ENCODE measurements around the gene MORF4L2.
"Not testable (repeated sequence)": the region's sequence is repeated elsewhere in the genome, so short reads cannot be mapped to it uniquely, and the experiment has no call there.

Gene MORF4L2

DNA sequence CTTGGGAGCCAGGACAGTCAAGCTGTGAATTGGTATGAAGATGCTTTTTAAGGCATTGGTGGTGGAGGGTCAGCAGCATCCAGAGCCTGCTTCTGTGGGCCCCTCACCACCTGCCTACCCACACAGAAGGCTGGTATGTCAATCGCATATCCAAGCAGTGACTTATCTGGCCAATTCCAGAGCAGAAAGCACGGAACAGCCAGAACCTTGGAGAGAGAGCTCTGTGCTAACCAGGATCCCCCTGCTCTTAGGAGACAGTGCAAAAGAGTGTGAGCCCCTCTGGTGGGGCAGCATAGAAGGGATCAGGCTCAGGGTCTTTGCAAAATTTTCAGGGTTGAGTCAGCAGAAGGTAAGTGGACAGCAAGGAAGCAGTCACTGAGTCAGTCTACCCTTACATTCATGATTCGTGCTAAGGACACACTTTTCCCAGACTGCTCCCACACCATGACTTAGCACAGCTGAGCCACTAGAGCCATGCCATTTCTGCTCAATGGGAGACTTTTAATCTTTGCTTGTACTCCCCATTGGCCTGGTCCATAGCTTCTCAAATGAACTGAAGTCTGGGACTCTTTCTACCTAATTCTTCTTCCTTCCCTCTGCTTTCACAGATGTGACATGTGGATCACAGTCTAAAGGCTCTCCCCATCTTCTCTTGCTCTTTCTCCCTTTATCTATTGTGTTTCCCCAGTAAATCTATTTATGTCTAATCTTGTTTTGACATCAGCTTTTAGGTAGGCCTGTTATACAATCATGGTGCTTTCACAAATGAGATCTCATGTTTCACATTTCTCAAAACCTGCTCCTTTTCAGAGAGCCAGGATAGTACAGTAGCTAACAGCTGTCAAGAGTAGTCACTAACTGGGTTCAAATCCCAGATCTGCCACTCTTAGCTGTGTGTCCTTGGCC, 20.0 kb downstream of the MORF4L2 start:
- H3K4me1 ChIP-seq (ENCODE audit: control insufficient read depth, insufficient read depth, low read length) = no peaks in the 10 kb centered on the region
- H3K9me3 ChIP-seq (ENCODE audit: control insufficient read depth, low read length) = no peaks in the 10 kb centered on the region

DNA sequence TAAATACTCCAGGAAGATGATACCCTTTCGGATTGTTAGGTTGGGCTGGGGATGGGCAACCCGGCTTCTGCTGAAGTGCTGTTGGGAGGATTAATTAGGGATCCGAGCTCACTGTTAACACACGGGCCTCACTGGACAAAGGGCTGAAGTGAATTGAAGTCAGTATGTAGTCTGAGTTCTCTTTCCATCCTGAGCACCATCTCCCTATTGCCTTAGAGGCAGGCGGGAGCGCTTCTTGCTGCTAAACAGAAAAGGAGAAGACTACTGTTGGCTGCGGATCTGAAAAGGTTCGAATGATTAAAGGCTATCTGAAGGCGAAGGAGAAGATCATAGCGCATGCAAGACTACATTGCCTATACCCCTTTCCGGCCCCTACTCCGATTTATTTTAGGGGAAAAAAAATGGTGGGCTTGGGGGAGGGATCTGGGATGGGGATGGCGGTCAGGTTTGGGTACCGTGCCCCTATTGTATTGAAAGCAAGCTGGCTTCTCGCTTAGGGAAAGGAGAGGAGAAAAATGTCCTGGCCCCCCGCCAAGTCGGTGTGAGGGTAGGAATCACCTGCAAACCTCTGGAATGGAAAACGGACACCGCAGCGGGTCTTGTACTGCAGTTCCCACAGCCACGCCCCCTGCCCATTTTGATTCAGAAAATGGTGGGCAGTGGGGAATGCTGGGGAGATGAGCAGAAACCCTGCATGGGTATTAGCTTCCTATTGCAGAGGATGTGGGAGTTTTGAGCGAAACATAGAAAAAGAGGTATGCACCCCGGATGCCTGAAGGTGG, 22.3 kb downstream of the MORF4L2 start:
- peaks cover 9% of the 10 kb centered on the region for H3K27me3 ChIP-seq (ENCODE audit: control insufficient read depth, insufficient read depth, low read length)
- H3K36me3 ChIP-seq (ENCODE audit: control insufficient read depth, insufficient read depth, low read length) = no peaks in the 10 kb centered on the region
- no peaks in the 10 kb centered on the region for H3K4me1 ChIP-seq (ENCODE audit: control insufficient read depth, insufficient read depth, low read length)
- H3K9me3 ChIP-seq (ENCODE audit: control insufficient read depth, low read length) = no peaks in the 10 kb centered on the region
- H3K4me3 ChIP-seq (ENCODE audit: low read length) = no peak overlapping the region
- H3K9ac ChIP-seq (ENCODE audit: low read length) = no peak overlapping the region

More for the DNA sequence above, 20.0 kb downstream of the MORF4L2 start:
- peaks cover 9% of the 10 kb centered on the region for H3K27me3 ChIP-seq (ENCODE audit: control insufficient read depth, insufficient read depth, low read length)
- no peak overlapping the region for H3K9ac ChIP-seq (ENCODE audit: low read length)
- no peak overlapping the region for H3K4me3 ChIP-seq (ENCODE audit: low read length)
- H3K36me3 ChIP-seq (ENCODE audit: control insufficient read depth, insufficient read depth, low read length) = no peaks in the 10 kb centered on the region

- not testable (repeated sequence) for H3K4me1 ChIP-seq (ENCODE audit: control insufficient read depth, insufficient read depth, low read length); H3K4me3 ChIP-seq (ENCODE audit: low read length); H3K9me3 ChIP-seq (ENCODE audit: control insufficient read depth, low read length); H3K27me3 ChIP-seq (ENCODE audit: control insufficient read depth, insufficient read depth, low read length); H3K36me3 ChIP-seq (ENCODE audit: control insufficient read depth, insufficient read depth, low read length); H3K9ac ChIP-seq (ENCODE audit: low read length)
Measured at GRCh38 chrX:103659460-103659859, 27.0 kb downstream of the MORF4L2 start.

DNA sequence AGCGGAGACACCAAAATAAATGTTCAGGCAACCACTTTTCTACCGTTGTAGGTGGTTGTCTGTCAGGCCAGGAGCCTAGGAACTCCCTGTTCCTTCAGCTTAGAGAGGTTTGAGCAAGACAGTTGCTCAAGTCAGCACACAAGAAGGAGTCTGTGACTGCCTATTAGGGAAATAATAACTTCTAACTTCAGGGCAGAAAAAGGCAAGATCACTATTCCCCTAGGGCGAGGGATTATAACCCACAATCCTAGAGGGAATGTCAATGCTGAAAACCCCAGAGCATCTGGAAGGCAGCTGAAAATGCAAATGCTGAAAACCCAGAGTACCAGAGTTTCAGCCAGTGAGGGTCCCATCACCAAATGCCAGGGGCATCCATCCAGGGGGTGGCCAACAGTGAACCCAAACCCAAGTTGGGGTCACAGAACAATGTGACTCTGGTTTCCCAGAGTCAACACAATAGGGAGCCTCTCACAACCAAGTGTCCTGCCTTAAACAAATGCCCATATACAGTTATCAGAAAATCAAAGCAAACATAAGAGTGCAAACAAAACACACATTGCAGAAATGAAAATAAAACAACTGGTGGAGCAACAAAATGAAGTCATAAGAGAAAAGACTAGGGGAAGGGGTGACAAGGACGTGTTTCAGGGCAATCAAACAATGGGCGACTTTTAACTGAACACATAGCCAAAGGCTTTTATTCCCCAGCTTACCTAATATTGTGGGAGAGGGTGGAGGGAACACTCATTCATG, 27.6 kb downstream of the MORF4L2 start:
- H3K9ac ChIP-seq (ENCODE audit: low read length) = no peak overlapping the region
- no peaks in the 10 kb centered on the region for H3K36me3 ChIP-seq (ENCODE audit: control insufficient read depth, insufficient read depth, low read length)
- peaks cover 6% of the 10 kb centered on the region for H3K4me1 ChIP-seq (ENCODE audit: control insufficient read depth, insufficient read depth, low read length)
- no peaks in the 10 kb centered on the region for H3K9me3 ChIP-seq (ENCODE audit: control insufficient read depth, low read length)
- no peak overlapping the region for H3K4me3 ChIP-seq (ENCODE audit: low read length)
- H3K27me3 ChIP-seq (ENCODE audit: control insufficient read depth, insufficient read depth, low read length) = peaks cover 2% of the 10 kb centered on the region

GRCh38 chrX:103657066-103657465, 29.4 kb downstream of the MORF4L2 start:
- H3K9me3 ChIP-seq (ENCODE audit: control insufficient read depth, low read length); H3K9ac ChIP-seq (ENCODE audit: low read length); H3K27me3 ChIP-seq (ENCODE audit: control insufficient read depth, insufficient read depth, low read length); H3K4me3 ChIP-seq (ENCODE audit: low read length); H3K4me1 ChIP-seq (ENCODE audit: control insufficient read depth, insufficient read depth, low read length); H3K36me3 ChIP-seq (ENCODE audit: control insufficient read depth, insufficient read depth, low read length): not testable (repeated sequence)

DNA sequence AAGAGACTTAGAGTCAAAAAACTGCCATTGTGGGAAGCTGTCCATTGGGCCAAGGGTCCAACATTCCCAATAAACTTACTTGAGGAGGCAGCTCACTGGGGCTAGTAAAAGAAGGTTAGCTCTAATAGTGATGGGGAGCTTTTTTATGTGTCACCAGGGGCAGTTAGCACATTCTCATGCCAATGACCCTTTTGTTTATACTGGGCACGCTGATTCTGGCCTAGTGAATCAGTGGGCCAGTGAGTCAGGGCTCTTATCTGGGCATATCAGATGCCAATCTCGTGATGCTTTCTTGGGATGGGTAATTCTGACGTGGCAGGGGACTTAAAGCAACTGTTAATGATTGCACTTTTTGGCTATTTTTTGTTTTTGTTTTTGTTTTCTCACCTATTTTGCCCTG, 29.9 kb downstream of the MORF4L2 start:
- H3K36me3 ChIP-seq (ENCODE audit: control insufficient read depth, insufficient read depth, low read length) = no peaks in the 10 kb centered on the region

GRCh38 chrX:103655230-103656000, 31.1 kb downstream of the MORF4L2 start:
- H3K4me1 ChIP-seq (ENCODE audit: control insufficient read depth, insufficient read depth, low read length); H3K36me3 ChIP-seq (ENCODE audit: control insufficient read depth, insufficient read depth, low read length); H3K9me3 ChIP-seq (ENCODE audit: control insufficient read depth, low read length); H3K27me3 ChIP-seq (ENCODE audit: control insufficient read depth, insufficient read depth, low read length); H3K9ac ChIP-seq (ENCODE audit: low read length); H3K4me3 ChIP-seq (ENCODE audit: low read length): not testable (repeated sequence)

More for the DNA sequence above, 29.9 kb downstream of the MORF4L2 start:
- H3K9me3 ChIP-seq (ENCODE audit: control insufficient read depth, low read length) = no peaks in the 10 kb centered on the region
- H3K4me1 ChIP-seq (ENCODE audit: control insufficient read depth, insufficient read depth, low read length) = peaks cover 6% of the 10 kb centered on the region
- H3K9ac ChIP-seq (ENCODE audit: low read length) = no peak overlapping the region
- H3K4me3 ChIP-seq (ENCODE audit: low read length) = no peak overlapping the region
- H3K27me3 ChIP-seq (ENCODE audit: control insufficient read depth, insufficient read depth, low read length) = no peaks in the 10 kb centered on the region

DNA sequence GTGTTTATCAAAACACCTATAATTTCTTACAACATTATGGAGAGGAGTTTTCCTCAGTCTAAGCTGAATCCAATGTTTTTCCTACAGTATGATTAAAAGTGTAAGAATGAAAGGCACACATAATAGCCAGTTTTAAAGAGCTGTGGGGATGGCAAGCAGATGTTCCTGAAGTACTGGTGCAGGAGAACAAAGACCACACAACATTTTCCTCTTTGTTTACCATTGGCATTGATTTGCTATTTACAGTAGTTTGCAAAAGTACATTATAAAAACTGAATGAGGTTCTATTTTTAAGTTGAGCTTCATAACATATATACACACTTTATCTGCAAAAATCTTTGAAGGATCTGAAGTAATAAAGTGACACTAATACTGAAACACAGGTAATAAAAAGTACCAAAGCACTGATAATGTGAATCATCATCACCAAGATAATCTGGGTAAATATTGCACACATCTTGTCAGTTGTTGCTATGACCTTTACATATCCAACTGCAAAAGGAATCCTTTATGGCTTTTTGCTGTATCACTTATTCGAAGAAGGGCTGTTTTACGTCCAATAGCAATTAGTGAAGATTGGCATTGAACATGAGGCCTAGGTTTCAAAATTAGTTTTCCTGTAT, 35.2 kb downstream of the MORF4L2 start:
- no peaks in the 10 kb centered on the region for H3K27me3 ChIP-seq (ENCODE audit: control insufficient read depth, insufficient read depth, low read length)
- H3K4me1 ChIP-seq (ENCODE audit: control insufficient read depth, insufficient read depth, low read length) = no peaks in the 10 kb centered on the region
- no peaks in the 10 kb centered on the region for H3K36me3 ChIP-seq (ENCODE audit: control insufficient read depth, insufficient read depth, low read length)
- no peak overlapping the region for H3K9ac ChIP-seq (ENCODE audit: low read length)
- no peaks in the 10 kb centered on the region for H3K9me3 ChIP-seq (ENCODE audit: control insufficient read depth, low read length)
- no peak overlapping the region for H3K4me3 ChIP-seq (ENCODE audit: low read length)

- Histone ChIP-seq H3K4me3 (ENCODE audit: low read length) (no peak overlapping the region), H3K4me1 (ENCODE audit: control insufficient read depth, insufficient read depth, low read length) (no peaks in the 10 kb centered on the region), H3K9ac (ENCODE audit: low read length) (no peak overlapping the region), H3K27me3 (ENCODE audit: control insufficient read depth, insufficient read depth, low read length) (no peaks in the 10 kb centered on the region), H3K36me3 (ENCODE audit: control insufficient read depth, insufficient read depth, low read length) (no peaks in the 10 kb centered on the region), H3K9me3 (ENCODE audit: control insufficient read depth, low read length) (no peaks in the 10 kb centered on the region)
Measured at GRCh38 chrX:103647630-103648029, 38.9 kb downstream of the MORF4L2 start.

DNA sequence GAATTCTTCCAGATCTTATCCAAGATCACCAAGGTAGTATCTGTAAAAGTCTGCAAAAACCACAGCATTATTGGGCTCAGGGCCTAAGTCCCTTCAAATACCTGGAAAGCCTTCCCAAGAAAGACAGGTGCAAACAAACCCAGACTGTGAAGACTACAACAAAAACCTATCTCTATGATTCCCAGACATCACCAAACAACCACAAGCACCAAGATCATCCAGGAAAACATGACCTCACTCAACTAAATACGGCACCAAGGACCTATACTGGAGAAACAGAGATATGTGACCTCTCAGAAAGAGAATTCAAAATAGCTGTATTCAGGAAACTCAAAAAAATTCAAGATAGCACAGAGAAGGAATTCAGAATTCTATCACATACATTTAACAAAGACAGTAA, 42.4 kb downstream of the MORF4L2 start:
- Histone ChIP-seq H3K9me3 (ENCODE audit: control insufficient read depth, low read length) (no peaks in the 10 kb centered on the region), H3K4me3 (ENCODE audit: low read length) (no peak overlapping the region), H3K27me3 (ENCODE audit: control insufficient read depth, insufficient read depth, low read length) (no peaks in the 10 kb centered on the region), H3K9ac (ENCODE audit: low read length) (no peak overlapping the region), H3K36me3 (ENCODE audit: control insufficient read depth, insufficient read depth, low read length) (no peaks in the 10 kb centered on the region), H3K4me1 (ENCODE audit: control insufficient read depth, insufficient read depth, low read length) (no peaks in the 10 kb centered on the region)
